Mesenteric fat pad (tissue), 1 donor: ENCODE measurements around the gene PRCP. TPM values are rescaled to one million over a fixed set of nuclear protein-coding genes. Genes with fewer than 3 reads are reported as not detected.

ENCODE experiments used
- DNase-seq: peaks from one replicate; pipeline ENCODE4 v3.0.0-alpha.2; 2020; ENCODE audit warnings: low spot score
- total RNA-seq: library from RNA; stranded (reverse); fragmentation: NEBNext Ultra II Directional; extraction: Animal tissue kit (Norgen Biotek cat#: 25700); gene quantifications from one replicate; pipeline ENCODE4 v1.2.1, GENCODE V29; 2021
- donor health status: DM: yes; HTN: yes; CAD: no.

PRCP gene
- total RNA-seq, 1 donor from 2014 or later, result 71.4 TPM

DNA sequence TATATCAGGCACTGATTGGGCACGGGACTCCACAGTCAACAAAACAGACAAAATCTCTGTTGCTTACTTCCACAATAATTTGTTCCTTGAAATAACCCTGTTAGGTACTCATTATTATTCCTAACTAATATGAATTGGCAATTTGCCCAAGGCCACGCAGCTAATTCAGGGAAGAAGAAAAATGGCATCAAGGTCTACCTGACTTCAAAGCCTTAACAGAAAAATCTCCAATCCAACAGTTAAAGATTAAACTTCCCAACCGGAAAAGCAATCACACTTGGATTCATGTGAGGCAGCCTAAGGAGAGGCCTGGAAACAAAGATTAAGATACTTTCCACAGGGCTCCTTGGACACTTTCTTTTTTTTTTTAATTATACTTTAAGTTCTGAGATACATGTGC lies 68.9 kb downstream of the PRCP start:
- DNase-seq, result no peak

DNA sequence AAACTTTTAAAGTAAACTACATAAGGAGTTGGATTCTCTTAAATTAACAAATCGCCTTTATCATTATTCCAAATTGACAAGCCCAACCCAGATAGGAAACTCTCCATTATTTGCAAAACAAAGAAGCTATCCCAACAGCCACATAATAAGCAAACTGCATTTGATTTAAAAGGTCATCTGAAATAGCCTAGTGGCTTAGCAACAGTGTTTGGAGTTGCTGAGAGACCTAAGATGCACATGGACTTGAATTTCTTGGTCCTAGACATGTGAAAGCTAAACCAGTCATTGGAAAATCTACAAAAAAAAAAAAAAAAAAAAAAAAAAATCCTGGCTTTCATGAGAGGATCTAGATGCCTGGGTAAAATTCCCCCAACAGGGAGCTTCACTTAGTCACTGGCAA lies 69.5 kb downstream of the PRCP start:
- DNase-seq, result no peak

DNA sequence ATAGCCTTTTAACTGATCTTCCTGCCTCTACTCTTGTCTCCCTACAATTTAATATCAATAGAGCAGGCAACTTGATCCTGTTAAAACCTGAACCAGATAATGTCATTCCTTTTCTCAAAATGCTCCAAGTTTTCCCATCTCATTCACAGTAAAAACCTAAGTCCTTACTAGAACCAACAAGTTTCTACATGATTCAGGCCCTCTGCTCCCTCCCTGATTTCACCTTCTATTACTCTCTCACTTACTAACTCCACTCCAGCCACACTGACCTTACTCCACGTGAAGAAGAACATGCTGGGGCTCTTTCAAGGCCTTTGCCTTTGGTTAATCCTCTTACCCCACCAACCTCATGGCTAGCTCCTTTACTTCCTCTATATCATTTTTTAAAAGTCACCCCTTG lies 71.1 kb downstream of the PRCP start:
- DNase-seq, result no peak

DNA sequence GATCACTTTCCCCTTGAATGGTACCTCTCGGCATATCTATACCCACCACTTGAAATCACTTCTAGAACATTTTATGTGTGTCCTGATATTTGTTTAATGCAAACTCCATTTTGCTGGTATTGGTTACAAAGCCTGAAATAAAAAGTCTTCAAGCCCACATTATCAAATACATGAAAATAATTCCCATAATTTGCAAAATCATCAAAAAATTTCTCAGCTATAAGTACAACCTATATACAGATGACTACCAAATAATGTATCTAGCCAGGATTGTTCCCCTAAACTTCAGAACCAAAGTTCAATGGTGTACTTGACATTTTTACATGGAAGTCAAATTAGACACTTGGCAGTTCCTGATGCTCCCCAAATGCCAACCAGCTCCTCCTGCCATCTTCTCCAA lies 71.8 kb downstream of the PRCP start:
- DNase-seq, result no peak

DNA sequence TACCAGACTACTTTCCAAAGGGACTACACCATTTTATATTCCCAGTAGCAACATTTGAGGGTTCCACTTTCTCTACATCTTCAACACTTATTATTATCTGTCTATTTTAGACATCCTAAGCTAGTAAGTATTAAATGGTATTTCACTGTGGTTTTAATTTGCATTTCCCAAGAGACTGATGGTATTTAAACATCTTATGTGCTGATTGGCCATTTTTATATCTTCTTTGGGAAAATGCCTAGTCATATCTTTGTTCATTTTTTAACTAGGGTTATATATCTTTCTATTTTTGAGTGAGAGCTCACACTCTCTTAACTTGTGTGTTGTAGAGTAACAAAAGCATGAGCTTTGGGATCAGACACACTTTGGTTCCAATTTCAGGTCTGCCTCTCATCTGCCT lies 73.7 kb downstream of the PRCP start:
- DNase-seq, result no peak

DNA sequence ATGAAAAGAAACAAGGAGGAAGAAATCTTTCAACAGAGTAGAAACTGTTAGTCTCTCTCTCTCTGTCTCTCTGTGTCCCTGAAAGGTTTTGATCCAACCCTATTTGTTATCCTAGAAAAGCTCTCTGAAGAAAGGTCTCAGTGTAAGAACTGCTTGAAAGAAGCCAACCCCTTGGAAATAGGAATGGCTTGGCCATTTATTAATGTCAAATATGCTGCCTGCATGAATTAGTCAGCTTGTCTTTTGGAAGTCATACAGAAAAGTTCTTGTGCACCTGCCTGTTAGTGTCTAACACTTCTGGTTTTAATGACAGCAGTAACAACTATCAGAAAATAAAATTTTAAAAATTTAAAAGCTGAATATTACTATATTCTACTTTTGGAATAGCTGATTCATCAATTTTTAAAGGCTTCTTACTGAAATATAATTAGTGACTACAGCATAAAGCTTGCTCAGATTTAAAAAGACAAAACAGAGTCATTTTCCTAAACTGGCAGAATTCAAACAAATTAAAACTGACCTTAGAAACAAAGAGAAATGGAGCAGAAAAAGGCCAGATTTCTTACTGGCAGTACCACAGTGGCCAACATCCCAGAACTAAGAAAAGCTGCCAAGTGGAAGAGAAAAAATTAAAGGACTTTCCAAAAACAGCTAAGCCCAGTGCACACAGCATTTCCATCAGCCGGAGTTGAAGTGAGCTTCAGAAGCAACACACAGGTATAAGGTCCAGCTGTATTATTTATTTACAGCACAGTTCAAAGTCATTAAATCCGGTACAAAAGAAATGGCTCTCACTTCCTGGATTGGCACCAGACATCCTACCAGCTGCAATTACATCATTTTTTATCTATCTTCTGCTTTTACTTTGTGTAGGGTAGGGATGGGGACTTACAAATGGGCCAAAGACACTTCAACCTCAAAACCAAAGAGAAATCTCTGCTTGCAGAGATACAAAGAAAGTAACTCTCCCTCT lies 76.3 kb downstream of the PRCP start:
- no peak for DNase-seq

DNA sequence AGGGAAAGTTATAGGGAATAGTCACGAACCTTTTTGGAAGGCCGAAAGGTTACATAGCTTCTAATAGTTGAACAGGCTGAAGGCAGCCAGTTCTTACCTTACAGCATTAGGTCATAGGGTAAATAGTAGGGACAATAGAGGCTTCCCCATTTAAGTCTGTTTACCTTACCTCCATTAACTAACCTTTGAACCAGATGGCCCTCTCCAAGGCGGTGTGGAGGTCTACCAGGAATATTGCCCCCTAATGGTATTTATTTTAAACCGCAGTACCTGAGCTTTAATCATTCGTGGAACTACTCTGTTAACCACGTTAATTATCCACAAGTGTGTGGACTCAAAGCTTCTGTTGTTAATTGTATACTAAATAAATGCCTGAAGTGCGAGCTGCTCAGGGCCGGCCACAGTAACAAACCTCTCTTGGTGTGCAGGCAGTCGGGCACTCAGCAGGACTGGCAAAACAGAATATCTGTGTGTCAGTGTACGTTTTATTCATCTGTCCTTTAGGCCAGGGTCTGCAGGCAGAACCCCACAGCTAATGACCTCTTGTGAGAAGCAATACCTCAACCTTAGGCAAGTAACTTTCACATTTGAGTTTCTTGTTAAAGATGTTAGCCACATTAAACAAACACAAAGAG lies 81.7 kb downstream of the PRCP start:
- DNase-seq, result no peak

DNA sequence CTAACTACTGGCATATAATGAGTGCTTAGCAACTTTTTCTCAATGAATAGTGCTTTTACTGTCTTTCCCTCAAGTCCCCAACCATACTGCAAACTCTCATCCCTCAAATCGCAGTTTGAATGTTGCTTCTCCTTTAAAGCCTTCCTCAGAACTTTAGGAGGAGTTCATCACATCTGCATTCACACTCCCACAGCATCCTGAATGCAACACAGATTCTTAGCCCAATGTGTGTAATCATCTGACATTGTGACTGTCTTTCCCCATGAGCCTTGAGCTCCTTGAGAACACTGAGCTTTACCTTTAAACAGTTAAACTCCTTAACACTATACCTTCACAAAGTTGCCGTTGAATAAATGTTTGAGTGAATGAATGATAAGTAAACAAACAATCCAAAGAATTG lies 84.8 kb downstream of the PRCP start:
- no peak for DNase-seq

DNA sequence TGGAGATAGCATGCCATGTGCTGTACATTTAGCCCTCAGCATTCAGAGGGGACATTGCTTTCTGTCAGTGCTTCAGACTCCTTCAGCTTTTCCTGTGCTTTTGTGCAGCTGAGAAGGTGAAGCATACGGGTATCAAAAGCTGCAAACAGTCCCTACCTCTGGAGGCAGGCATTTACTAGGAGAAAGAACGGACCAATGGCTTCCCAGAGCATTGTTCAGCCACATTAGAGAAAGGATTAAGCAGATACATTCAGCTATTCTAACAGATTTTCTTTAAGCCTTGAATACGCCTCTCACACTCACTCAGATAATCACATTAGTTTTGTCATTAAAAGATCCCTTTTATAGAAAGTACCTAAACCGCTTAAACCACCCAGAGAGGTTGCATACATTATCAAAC lies 85.9 kb downstream of the PRCP start:
- no peak for DNase-seq

DNA sequence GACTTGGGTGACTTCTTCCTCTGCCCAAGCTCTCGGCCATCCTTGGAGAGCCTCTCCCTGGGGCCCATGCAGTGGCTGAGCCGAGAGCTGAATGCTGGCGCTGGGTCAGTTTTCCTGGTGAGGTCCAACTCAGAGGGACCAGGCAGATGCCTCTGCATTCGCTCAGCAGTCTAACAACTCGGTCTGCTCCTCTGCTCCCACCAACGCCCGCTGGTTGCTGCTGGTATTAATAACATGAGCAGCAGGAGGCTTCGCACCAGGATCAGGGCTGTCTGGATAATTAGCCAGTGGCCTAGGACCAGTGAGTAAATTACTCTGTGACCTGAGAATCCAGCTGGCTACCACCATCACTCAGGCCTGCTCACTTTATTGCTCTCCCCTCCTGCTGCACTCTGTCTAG lies 88.9 kb downstream of the PRCP start:
- no peak for DNase-seq

DNA sequence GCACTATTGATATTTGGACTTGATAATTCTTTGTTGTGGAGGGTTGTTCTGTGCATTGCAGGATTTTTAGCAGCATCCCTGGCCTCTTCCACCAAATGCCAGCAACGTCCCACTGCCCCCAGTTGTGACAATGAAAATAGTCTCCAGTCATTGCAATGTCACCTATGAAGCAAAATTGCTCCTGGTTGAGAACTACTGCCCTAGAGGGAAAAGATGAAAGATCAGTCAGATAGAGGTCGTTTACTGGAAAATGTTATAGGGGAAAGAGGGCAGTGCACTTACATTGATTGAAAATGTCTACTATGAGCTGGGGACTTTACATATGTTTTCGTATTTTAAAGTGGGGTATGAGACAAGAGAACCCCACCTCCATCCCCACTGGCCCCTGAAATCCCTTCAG lies 89.5 kb downstream of the PRCP start:
- no peak for DNase-seq

DNA sequence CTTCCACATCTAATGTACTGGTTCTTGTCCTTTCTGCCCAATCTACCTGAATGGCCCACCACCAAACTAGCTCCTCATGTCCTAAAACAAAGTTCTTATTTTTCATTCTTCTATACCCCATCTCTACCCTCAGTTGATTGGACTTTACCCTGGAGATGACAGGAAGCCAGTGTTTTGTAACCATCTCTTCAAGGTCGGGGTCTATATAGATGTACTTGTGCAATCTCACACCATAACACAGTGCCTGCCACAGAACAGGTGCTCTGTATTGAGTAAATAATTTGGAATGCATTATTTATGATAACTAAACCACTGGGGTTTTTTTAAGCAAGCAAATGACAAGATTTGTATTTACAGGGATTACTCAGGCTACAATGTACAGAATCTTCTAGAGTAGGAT lies 89.9 kb downstream of the PRCP start:
- no peak for DNase-seq

DNA sequence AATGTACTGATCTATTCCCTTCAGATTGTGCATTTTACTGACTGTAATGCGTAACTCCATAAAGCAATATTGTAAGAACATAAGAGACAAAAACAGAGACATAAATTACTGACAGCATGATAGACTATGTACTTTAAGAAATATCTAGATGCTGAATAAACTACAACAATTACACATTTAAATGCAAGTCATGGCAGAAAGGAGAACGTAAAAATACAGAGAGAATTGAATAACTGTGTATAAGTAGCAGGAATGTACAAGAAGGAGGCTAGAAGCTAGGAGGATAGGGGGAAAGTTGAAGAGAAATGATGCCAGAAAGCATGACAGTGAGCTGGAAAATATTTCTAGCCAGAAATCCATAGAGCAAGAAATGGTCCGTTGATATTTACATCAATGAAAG lies 92.6 kb downstream of the PRCP start:
- DNase-seq, result no peak

DNA sequence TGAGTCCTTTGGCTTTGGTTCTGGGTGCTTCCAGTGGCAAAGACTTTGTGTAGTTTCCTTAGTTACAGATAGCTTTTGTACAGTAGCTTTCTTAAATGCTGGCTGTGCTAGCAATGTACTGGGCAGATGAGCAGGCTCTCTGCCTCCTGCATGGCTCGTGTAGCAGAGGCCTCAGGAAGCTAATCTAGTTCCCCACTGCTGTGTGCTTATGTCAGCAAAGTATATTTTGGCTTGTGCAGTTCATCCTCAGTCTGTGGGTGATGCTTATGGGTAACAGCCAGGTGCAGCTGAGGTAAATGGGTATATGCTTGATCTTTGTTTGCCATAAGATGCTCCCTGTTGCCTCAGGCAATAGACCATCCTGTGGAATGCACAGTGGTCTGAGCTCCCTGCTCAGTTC lies 97.5 kb downstream of the PRCP start:
- DNase-seq, result no peak

DNA sequence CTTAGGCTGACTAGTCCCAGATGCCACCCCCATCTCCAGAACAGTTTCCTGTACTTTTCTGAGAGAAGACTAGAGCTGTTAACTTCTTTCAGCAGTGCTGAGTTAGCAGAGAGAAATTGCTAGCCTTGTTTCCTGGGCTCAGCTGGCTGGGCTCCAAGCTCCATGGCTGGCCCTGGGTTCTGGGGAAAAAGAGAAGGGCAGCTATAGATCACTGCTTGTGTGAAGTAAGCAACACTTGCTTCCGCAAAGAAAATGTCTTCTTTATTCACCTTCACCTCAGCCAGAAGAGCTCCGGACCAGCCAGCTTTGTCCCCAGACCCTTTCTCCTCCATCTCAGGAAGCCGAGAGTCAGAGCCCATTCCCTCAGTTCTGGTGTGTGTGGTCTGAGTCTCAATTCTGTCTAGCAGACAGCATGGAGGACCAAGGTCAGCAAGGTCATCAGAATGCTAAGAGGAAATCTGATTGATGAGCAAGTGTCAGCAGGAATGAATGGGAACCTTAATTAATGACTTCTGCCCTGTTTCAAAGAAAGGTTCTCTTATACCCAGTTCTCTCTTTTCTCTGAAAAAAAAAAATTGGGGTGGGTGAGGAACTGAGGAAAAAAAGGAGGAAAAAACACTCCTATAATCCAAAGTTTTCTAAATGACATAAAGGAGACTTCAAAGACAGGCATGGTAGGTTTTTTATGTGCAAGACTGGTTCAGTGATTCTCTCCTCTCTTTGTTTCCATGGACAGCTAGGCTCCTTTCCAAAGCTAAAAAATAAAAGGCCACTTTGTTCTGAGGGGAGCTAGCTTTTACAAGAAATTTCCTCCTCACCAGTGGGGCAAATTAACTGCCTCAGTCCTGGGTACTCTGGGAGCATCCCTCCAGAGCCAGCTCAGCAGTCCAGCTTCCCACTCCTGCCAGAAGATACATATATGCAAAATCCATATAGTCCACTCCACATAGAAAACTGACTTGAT lies 103.0 kb downstream of the PRCP start:
- no peak for DNase-seq

DNA sequence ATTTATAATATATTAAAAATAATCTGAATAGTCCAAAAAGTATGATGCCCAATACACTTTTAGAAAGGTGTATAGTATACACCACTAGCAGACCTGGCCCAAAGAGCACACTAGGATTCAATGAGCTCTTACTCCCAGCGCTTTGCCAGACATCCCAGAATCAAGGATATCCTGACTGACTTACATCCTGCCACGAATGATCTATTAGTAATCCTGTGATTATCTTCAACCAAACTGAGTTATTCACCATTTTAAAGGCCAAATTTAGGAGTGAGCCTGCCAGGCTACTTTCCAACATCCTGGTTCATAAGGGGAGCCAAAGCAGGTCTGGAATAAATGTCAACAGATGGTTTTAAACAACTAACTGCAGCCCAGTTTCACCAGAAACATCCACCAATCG lies 105.7 kb downstream of the PRCP start:
- DNase-seq, result no peak

DNA sequence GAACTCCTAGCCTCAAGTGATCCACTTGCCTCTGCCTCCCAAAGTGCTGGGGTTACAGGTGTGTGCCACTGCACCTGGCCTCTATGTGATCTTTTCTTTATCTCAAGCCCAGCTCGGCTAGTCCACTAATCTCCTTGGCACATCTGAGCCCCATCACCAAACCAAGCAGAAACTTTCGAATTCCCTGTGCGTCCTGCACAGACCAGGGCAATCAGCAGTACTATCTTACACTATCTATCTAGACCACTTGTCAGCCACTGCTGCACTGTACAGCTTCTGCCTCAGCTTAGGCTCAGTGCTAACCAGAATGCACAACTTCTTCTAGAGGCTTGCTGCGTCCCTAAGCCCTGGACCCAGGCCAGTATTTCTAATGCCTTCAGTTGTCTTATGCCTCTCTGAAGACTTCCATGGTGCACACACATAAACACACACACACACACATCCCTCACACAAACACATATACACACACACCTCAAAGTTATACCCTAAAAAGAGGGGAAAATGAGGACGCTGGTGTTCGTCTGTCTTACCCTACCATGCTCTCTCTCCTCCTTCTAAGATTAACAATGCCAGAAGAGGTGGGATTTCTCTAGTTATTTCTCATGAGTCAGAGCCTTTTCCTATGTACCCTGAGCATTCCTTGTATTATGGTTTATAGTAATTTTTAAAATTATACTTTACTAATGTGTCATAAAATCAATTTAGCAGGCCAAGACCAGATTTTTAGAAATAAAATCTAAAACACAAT lies 107.2 kb downstream of the PRCP start:
- DNase-seq, result no peak

DNA sequence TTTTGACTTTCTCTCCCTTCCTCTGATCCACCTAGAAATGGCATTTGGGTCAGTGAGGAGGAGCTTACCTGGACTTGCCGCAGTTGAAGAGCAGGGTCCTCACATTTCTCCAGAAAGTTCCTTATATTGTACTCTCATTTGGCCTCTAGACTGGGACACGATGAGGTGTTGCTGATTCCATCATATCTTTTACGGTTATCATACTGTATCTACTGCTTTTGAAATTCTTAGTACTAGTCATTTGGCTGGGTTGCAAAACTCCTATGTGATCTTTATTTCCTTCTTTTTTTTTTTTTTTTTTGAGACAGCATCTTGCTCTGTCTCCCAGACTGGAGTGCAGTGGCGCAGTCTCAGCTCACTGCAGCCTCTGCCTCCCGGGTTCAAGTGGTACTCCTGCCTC lies 107.9 kb downstream of the PRCP start:
- DNase-seq, result no peak

DNA sequence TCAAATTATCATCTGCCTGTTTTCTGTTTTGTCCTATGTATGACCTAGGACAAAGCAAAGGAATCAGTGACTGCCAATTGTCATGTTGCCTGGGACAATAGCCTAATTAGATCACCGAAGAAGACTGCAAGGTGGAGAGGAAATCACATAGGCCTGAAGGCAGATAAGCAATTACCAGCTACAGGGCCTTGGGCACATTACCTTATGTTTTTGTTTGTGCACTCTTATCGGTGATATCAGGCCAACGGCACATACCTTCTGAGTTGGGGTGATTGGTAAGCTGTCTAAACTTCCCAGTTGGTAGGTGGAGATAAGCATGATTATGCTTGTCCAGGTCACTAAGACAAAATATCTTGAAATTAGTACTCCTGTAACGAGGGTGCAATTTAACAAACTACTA lies 108.5 kb downstream of the PRCP start:
- no peak for DNase-seq

DNA sequence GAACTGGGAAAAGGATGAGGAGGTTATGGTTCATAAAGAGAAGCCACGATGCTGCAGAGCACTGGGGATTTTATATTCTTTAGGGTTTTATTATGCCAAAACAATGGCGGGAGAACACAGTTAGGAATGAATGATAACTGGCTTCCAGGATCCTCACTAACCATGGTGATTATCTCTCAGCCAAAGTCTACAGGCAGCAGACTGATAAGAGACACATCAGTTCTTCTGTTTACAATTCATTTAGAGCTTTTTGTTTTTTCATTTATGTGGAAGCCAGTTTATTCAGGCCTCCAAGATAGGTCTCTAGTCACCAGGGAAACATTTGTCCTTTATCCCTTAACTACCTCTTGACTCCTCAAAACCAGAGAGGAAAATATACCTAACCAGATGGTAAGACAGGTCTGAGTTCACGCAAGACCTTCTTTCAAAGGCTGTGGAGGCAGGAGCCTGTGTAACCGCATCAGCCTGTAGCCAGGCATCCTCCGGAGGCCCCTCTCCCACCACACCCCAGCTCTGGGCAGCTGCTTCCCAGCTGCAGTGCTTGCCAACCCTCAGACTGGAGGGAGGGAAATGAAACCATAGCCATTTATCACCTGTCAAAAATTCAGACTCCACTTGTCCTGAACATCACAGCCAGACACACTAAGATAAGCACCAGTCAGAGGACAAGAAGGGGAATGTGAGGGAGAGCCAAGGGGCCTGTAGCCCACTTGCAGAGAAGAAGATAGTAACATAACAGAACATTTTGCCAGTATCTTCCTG lies 109.3 kb downstream of the PRCP start:
- DNase-seq, result no peak
